Stimulated activated CD8-positive, alpha-beta memory T cell treated with anti-CD3 and anti-CD28 coated beads, Interleukin-12 subunit alpha, Interleukin-12 subunit beta, amount 100 ng/mL, for 4 hours (primary cell): ENCODE results near the gene PRR18.

Experiments
- DNase-seq: peaks from one replicate; pipeline ENCODE4 v3.0.0-alpha.2; 2020; ENCODE audit warnings: low read depth

PRR18 gene

GRCh38 chr6:166274739-166275370 lies 33.3 kb downstream of the PRR18 start:
- no peak for DNase-seq

- DNase-seq = no peak
Measured at GRCh38 chr6:166274163-166274562, 34.0 kb downstream of the PRR18 start.

GRCh38 chr6:166271376-166271765 lies 36.8 kb downstream of the PRR18 start:
- no peak for DNase-seq

GRCh38 chr6:166270706-166271375 lies 37.4 kb downstream of the PRR18 start:
- DNase-seq = no peak

GRCh38 chr6:166269301-166270039 lies 38.7 kb downstream of the PRR18 start:
- DNase-seq = no peak

- no peak for DNase-seq
Measured at GRCh38 chr6:166268431-166268830, 39.8 kb downstream of the PRR18 start.

DNA sequence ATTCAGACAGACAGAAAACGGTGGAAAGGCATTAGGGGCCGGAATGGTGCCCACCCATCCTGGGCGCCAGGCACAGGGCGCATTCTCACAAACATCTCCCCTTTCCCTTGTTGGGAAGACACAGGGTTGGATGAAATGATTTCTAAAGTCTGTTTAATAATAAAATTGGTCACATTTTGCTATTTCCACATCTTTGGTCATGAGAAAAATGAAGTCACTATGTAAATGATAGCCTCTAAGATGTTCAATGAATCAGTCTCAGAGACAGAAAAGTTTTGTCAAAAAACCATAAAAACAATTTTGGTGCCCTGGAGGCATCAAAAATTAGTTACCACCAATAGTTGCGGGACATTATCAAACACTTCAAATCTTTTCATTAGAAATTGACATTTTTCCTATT lies 40.7 kb downstream of the PRR18 start:
- no peak for DNase-seq

DNA sequence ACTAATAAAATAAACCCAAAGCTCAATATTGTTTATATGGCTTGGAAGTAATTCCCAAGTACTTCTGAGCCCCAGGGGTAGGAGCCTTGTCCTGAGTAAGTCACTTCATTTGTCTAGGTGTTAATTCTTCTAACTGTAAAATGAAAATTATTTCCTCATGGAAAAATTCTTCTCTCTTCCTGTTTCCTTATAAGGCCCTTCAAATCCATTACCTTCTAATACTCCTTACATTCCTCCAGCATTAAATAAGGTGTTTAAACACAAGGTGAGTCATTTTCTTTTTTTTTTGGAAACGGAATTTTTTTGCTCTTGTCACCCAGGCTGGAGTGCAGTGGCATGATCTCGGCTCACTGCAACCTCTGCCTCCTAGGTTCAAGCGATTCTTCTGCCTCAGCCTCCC lies 41.9 kb downstream of the PRR18 start:
- DNase-seq = no peak

GRCh38 chr6:166262743-166263515 lies 45.3 kb downstream of the PRR18 start:
- DNase-seq = no peak

DNA sequence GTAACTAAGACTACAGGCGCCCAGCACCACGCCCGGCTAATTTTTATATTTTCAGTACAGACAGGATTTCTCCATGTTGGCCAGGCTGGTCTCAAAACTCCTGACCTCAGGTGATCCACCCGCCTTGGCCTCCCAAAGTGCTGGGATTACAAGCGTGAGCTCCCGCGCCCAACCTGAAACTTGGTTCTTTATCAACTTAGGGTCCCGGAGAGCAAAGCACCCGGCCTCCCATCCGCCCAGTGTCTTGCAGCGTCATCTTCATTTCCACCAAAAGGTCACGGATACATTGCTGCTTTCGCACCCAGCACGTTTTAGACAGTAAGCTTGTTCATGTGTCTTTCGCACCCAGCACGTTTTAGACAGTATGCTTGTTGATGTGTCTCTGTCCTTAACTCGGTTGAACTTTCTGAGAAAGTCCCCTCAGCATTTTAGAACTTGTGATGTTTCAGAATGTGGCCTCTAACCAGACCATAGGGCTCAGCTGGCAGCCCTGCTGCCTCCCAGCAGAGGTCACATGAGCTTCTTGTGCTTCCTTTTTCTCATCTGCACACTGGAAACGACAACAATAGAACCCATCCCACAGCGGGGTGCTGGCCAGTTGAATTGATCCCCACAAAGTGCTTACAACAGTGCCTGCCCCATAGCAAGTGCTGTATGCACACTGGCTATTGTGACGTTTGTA lies 48.8 kb downstream of the PRR18 start:
- DNase-seq = no peak

DNA sequence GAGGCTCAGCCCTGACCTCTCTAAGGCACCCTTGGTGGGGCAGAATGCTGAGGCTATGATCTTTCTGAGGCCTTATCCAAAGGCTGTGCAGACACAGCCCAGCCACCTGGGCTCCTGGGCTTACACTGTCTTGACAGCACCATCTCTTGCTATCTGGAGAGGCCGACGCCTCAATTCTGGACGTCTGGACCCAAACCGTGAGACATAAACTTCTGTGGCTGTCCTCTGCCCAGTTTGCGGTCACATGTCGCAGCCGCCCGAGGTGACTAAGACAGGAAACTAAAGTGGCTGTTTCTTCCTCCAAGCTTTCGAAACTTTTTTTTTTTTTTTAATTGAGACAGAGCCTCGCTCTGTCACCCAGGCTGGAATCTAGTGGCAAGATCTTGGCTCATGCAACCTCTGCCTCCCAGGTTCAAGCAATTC lies 49.3 kb downstream of the PRR18 start:
- DNase-seq = no peak

DNA sequence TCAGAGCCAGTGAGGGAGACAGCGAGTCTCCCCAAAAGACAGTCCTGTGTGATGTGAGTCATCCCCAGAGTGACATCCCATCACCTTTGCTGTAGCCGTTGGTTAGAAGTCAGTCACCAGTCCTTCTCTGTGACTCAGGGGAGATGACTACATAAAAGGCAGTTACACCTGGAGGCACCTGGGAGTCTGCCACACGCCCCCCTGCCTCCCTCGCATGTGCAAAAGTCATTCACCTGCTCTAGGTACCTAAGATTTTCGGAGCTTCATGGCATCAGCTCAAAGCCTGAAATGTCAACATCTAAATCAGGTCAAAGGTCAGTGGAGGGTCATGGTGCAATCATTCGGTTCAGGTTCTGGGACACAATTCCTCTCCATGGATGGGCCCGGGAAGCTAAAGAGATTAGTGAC lies 50.3 kb downstream of the PRR18 start:
- DNase-seq = no peak
